Activated effector memory CD4-positive, alpha-beta T cell treated with Interleukin-2 at 50 U/mL for 16 hours (primary cell): ENCODE measurements around the gene DDHD1.
"Not testable (repeated sequence)": the region's sequence is repeated elsewhere in the genome, so short reads cannot be mapped to it uniquely, and the experiment has no call there.

Experiments
- DNase-seq: peaks from one replicate; pipeline ENCODE4 v3.0.0-alpha.2; 2020

Gene DDHD1

GRCh38 chr14:53106768-53107167 is 46.4 kb downstream of the DDHD1 start:
- no peak for DNase-seq

GRCh38 chr14:53103636-53104340 is 49.3 kb downstream of the DDHD1 start:
- DNase-seq, result no peak

GRCh38 chr14:53093206-53093605 is 59.9 kb downstream of the DDHD1 start:
- DNase-seq, result no peak

GRCh38 chr14:53090853-53091252 is 62.3 kb downstream of the DDHD1 start:
- DNase-seq, result no peak

GRCh38 chr14:53084954-53085353 is 68.2 kb downstream of the DDHD1 start:
- DNase-seq, result not testable (repeated sequence)

GRCh38 chr14:53064475-53064874 is 88.6 kb downstream of the DDHD1 start:
- no peak for DNase-seq

GRCh38 chr14:53062856-53063255 is 90.3 kb downstream of the DDHD1 start:
- no peak for DNase-seq

GRCh38 chr14:53060046-53060445 is 93.1 kb downstream of the DDHD1 start:
- DNase-seq, result no peak

GRCh38 chr14:53055003-53055402 is 98.1 kb downstream of the DDHD1 start:
- no peak for DNase-seq

- no peak for DNase-seq
These were observed 98.7 kb downstream of the DDHD1 start for GRCh38 chr14:53054457-53054856.

GRCh38 chr14:53048631-53049030 is 104.5 kb downstream of the DDHD1 start:
- DNase-seq, result no peak

GRCh38 chr14:53047307-53048069 is 105.6 kb downstream of the DDHD1 start:
- DNase-seq, result no peak

GRCh38 chr14:53044486-53044885 is 108.6 kb downstream of the DDHD1 start:
- DNase-seq, result no peak

GRCh38 chr14:53043027-53043581 is 110.0 kb downstream of the DDHD1 start:
- no peak for DNase-seq

GRCh38 chr14:53042480-53042879 is 110.6 kb downstream of the DDHD1 start:
- DNase-seq, result no peak

GRCh38 chr14:53041067-53041466 is 112.1 kb downstream of the DDHD1 start:
- DNase-seq, result no peak

GRCh38 chr14:53038629-53039028 is 114.5 kb downstream of the DDHD1 start:
- no peak for DNase-seq

GRCh38 chr14:53037016-53037415 is 116.1 kb downstream of the DDHD1 start:
- no peak for DNase-seq

GRCh38 chr14:53035336-53036210 is 117.5 kb downstream of the DDHD1 start:
- no peak for DNase-seq

GRCh38 chr14:53034688-53035230 is 118.4 kb downstream of the DDHD1 start:
- DNase-seq, result no peak

- no peak for DNase-seq
These were observed 119.1 kb downstream of the DDHD1 start for GRCh38 chr14:53034036-53034435.

- no peak for DNase-seq
These were observed 120.2 kb downstream of the DDHD1 start for GRCh38 chr14:53032838-53033390.
